Subcutaneous adipose tissue (tissue), 4 donors: Measurements from ENCODE around the gene TGFBR1. TPM values are rescaled to one million over a fixed set of nuclear protein-coding genes. Genes with fewer than 3 reads are reported as not detected.

ENCODE experiments used
- CTCF ChIP-seq: fragments of 450-650 bp; IDR thresholded peaks from one replicate; pipeline ENCODE4 v1.5.1; 2016; ENCODE audit warnings: low read depth, mild to moderate bottlenecking, control low read depth, antibody characterized with exemption, moderate library complexity
- small RNA-seq: library from RNA; depleted of rRNA; stranded (forward); fragments of <200 nt; gene quantifications from one replicate; pipeline ENCODE3, GENCODE V24; 2016
- total RNA-seq, 4 donors: library from RNA; depleted of rRNA; stranded (reverse); fragments of >200 nt; gene quantifications; one replicate each; pipeline ENCODE4 v1.1.0, GENCODE V29; 2016

TGFBR1 gene
- total RNA-seq, 4 donors from 2014 or later, result 32.0 to 50.7 (median 36.7) TPM

DNA sequence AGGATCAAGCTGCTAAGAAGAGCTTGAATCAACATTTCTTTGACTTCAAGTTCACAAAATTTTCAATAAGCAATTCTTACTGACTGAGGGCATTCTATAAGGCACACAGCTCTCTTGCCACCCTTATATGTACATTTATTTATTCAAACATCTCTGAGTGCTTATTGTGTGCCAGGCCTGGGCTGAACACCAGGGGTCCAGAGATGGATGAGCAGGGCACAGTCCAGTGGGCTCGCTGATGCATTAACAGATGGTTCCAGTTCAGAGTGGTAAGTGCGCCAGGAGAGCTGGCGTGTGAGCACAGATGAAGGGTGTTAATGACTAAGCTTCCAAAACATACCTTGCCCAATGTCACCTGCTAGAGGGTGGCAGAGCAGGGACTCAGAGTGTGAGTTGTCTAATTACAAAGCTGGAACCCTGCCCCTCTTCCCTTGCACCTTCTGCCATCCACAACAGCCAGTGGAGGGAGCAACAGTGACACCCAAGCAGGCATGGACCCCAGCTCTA is 92.3 kb downstream of the TGFBR1 start:
- no peak for TF ChIP-seq CTCF

GRCh38 chr9:99197987-99198386 is 93.1 kb downstream of the TGFBR1 start:
- no peak for TF ChIP-seq CTCF

- no peak for TF ChIP-seq CTCF
These were observed 95.1 kb downstream of the TGFBR1 start for GRCh38 chr9:99199938-99200539.

GRCh38 chr9:99201603-99202002 is 96.7 kb downstream of the TGFBR1 start:
- no peak for TF ChIP-seq CTCF

Small RNA genes lying within 50 kb of the gene (small RNA-seq; reads per million reads assigned to genes)
- not detected for gene RN7SL794P
- gene RNA5SP290, result not detected

Other genes with a start within 250 kb of the TGFBR1 start
- 10 to 100 TPM; 21.2 to 85.5 (median 59.4) TPM for gene COL15A1, start 161.2 kb upstream of the TGFBR1 start, total RNA-seq
- 10 to 100 TPM; 17.0 to 39.1 (median 22.4) TPM for gene ALG2, start 116.8 kb downstream of the TGFBR1 start, total RNA-seq
- 100 to 1,000 TPM in 1 of 4 donors, 10 to 100 TPM in 3; 50.5 to 121 (median 67.6) TPM for gene SEC61B, start 117.2 kb downstream of the TGFBR1 start, total RNA-seq